HepG2 (cell line): Measurements from ENCODE around the gene THRSP. TPM values are rescaled to one million over a fixed set of nuclear protein-coding genes. Genes with fewer than 3 reads are reported as not detected.
"Not testable (repeated sequence)": the region's sequence is repeated elsewhere in the genome, so short reads cannot be mapped to it uniquely, and the experiment has no call there.

Source experiments
- ATAC-seq: fragments of 200-7000 bp; cut with Tn5 transposase; 3 replicates; pipeline ENCODE4 v1.9.1; 2020; ENCODE audit warnings: mild to moderate bottlenecking, moderate library complexity
- BruUV-seq: library from RNA; stranded (reverse); fragments of 400-500 nt; replicated peaks from 2 replicates; lab custom pipeline; 2021; lab: Mats Ljungman, UMichigan
- CTCF ChIA-PET: fragments of 300-600 bp; formaldehyde crosslinking; extraction: SDS; loops from one replicate; lab custom pipeline; 2021; ENCODE audit warnings: low total read pairs, inconsistent platforms, low intra/inter-chr PET ratio; lab: Yijun Ruan, JAX
- POLR2A ChIA-PET: fragments of 350-600 bp; sonication (Branson Sonifier 250); formaldehyde crosslinking; loops from one replicate; lab custom pipeline; 2020; ENCODE audit warnings: antibody characterized with exemption, inconsistent platforms; lab: Yijun Ruan, JAX
- DNase-seq: peaks from one replicate; pipeline ENCODE4 v3.0.0-alpha.2; 2015; ENCODE audit warnings: low spot score
- FAIRE-seq: peaks from 3 replicates; lab custom pipeline; 2011; peaks lifted over from hg19 to GRCh38; lab: Jason Lieb, UNC
- H2AFZ ChIP-seq: one replicate; pipeline ENCODE4 v1.6.1; 2011; ENCODE audit warnings: low read length, inconsistent platforms
- H3K27ac ChIP-seq: fragments of 300-600 bp; 3 replicates; pipeline ENCODE4 v1.8.0; 2011; ENCODE audit warnings: mixed run types, mild to moderate bottlenecking, mixed read lengths, low read length, inconsistent platforms; ENCODE audit not compliant: insufficient read depth; ENCODE audit errors: extremely low read length
- H3K27me3 ChIP-seq, 2 experiments: fragments of 200-600 bp in 1 of 2; 2 replicates in 1 of 2; 3 replicates in 1 of 2; pipeline versions ENCODE4 v1.6.0 to v1.8.0; 2011; ENCODE audit warnings: low read length in 2 of 2, mild to moderate bottlenecking in 2 of 2, moderate library complexity in 2 of 2, inconsistent platforms in 1 of 2; ENCODE audit not compliant: insufficient read depth in 2 of 2, control insufficient read depth in 1 of 2
- H3K36me3 ChIP-seq, 2 experiments: fragments of 200-600 bp in 1 of 2; replicated peaks in 1 of 2; 2 replicates in 1 of 2; 3 replicates in 1 of 2; pipeline versions ENCODE4 v1.5.1 to v1.8.0; 2011; ENCODE audit warnings: low read length in 2 of 2, inconsistent platforms in 1 of 2; ENCODE audit not compliant: insufficient read depth in 2 of 2, control insufficient read depth in 1 of 2
- H3K4me1 ChIP-seq: 2 replicates; pipeline ENCODE4 v1.5.1; 2012; ENCODE audit warnings: low read length, inconsistent platforms; ENCODE audit not compliant: insufficient read depth
- H3K4me2 ChIP-seq: 2 replicates; pipeline ENCODE4 v1.6.0; 2011; ENCODE audit warnings: low read depth, low read length, inconsistent platforms
- H3K4me3 ChIP-seq, 3 experiments: fragments of 200-600 bp in 1 of 3; sonication (generic), shearing (Covaris generic) in 1 of 3; replicated peaks in 1 of 3; 2 replicates each; pipeline ENCODE4 v1.5.1; 2011 to 2016; ENCODE audit warnings: low read length in 3 of 3, inconsistent platforms in 2 of 3, low read depth in 2 of 3, mild to moderate bottlenecking in 2 of 3, control low read depth in 1 of 3, mixed read lengths in 1 of 3; ENCODE audit not compliant: insufficient read depth in 1 of 3
- H3K79me2 ChIP-seq: one replicate; pipeline ENCODE4 v1.6.1; 2011; ENCODE audit warnings: low read length, inconsistent platforms; ENCODE audit not compliant: insufficient read depth
- H3K9ac ChIP-seq: 2 replicates; pipeline ENCODE4 v1.6.0; 2011; ENCODE audit warnings: mild to moderate bottlenecking, low read depth, low read length, inconsistent platforms; ENCODE audit not compliant: insufficient read depth
- H3K9me3 ChIP-seq: 2 replicates; pipeline ENCODE4 v1.5.1; 2012; ENCODE audit warnings: mild to moderate bottlenecking, low read length
- H4K20me1 ChIP-seq: 2 replicates; pipeline ENCODE4 v1.6.0; 2011; ENCODE audit warnings: inconsistent platforms, mild to moderate bottlenecking, low read length, moderate library complexity; ENCODE audit not compliant: insufficient read depth
- FOSL2 ChIP-seq: sonication (generic); formaldehyde crosslinking; IDR thresholded peaks from 2 replicates; pipeline ENCODE4 v1.4.0; 2020; ENCODE audit warnings: missing genetic modification reagents
- MTA3 ChIP-seq: sonication (generic); formaldehyde crosslinking; IDR thresholded peaks from 2 replicates; pipeline ENCODE4 v1.4.0; 2020; ENCODE audit warnings: missing genetic modification reagents
- PPARG ChIP-seq: conservative IDR thresholded peaks from 2 replicates; pipeline ENCODE4 v1.6.1; 2016; ENCODE audit warnings: missing biosample characterization, missing genetic modification reagents
- SAP130 ChIP-seq: IDR thresholded peaks from 2 replicates; pipeline ENCODE4 v1.6.1; 2016; ENCODE audit warnings: low read depth
- TMF1 ChIP-seq: sonication (generic); formaldehyde crosslinking; IDR thresholded peaks from 2 replicates; pipeline ENCODE4 v1.8.1; 2022; ENCODE audit warnings: low read depth, missing genetic modification reagents
- ZC3H4 ChIP-seq: sonication (generic); formaldehyde crosslinking; IDR thresholded peaks from 2 replicates; pipeline ENCODE4 v1.4.0; 2020; ENCODE audit warnings: missing genetic modification reagents, borderline replicate concordance
- WGBS: methylation state at CpG from one replicate; pipeline ENCODE4 v1.1.6; 2017; ENCODE audit warnings: low lambda C conversion rate; 5-methylcytosine and 5-hydroxymethylcytosine counted together
- in situ Hi-C: cut with HindIII; loops from 2 replicates; pipeline ENCODE4 v1.10.0; 2017; ENCODE audit warnings: low pct_unique_long_range_greater_than_20kb; ENCODE audit not compliant: extremely low pct_ligation_motif_present
- intact Hi-C: fragments of 100-400 bp; cut with micrococcal nuclease; formaldehyde crosslinking; loops from one replicate; pipeline ENCODE4 v1.10.0; 2022; ENCODE audit not compliant: unreplicated experiment
- polyA plus RNA-seq, 8 experiments: library from polyadenylated mRNA; depleted of rRNA in 3 of 8; stranded (reverse) in 7 of 8; unstranded in 1 of 8; fragments of >200 nt; fragmentation: Illumina TruSeq in 4 of 8; extraction: Trizol in 4 of 8; gene quantifications; 2 replicates each; pipeline versions ENCODE4 v1.2.1 to v1.2.3, GENCODE V29; 2011 to 2016; ENCODE audit warnings: low read depth in 4 of 8, missing spikeins in 1 of 8, mixed read lengths in 1 of 8; ENCODE audit not compliant: insufficient read depth in 1 of 8
- total RNA-seq, 5 experiments: library from RNA; depleted of rRNA; stranded (reverse); fragments of >200 nt; fragmentation: Illumina TruSeq; extraction: Trizol; gene quantifications; 2 replicates each; pipeline ENCODE4 v1.2.3, GENCODE V29; 2016; ENCODE audit warnings: low read depth in 1 of 5

Gene THRSP
- total and polyA plus RNA-seq, 2 of the 13 experiments (the other 11 are each of a cell fraction or from before 2014, with no cell fraction given), result 0.13 to 0.58 TPM

DNA sequence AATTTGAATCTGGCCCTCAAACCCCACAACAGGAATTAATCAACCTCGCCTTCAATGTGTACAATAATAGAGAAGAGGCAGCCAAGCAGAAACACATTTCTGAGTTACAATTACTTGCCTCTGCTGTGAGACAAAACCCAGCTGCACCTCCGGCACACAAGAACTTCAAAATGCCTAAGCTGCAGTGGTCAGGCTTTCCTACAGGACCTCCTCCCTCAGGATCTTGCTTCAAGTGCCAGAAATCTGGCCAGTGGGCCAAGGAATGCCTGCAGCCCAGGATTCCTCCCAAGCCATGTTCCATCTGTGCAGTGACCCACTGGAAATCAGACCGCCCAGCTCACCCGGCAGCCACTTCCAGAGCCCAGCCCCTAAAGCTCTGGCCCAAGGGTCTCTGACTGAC lies 19.4 kb downstream of the THRSP start:
- no peaks in the 10 kb centered on the region; a peak in 1 of 5 replicates for H3K27me3 ChIP-seq
- intact Hi-C loops (loop anchor here (1.0 kb wide), 1 partner anchor 26 kb away; no protein-coding TSS in a partner anchor), in situ Hi-C loops (no loop called here)
- H3K79me2 ChIP-seq, result peaks cover 22% of the 10 kb centered on the region
- H3K9ac ChIP-seq, result no peak overlapping the region
- H3K4me3 ChIP-seq, result no peak overlapping the region
- H3K27ac ChIP-seq, result no peak overlapping the region
- WGBS, result 88% methylated on average over 3 of the region's 4 CpGs
- TF ChIP-seq TMF1 (no peak), MTA3 (no peak), ZC3H4 (CRISPR knock-in tag) (0 out of 2 replicates have a peak, but pooled peaks have one; percentile 64), PPARG (no peak)
- H3K9me3 ChIP-seq, result no peaks in the 10 kb centered on the region
- peaks cover 2% of the 10 kb centered on the region for H4K20me1 ChIP-seq
- ChIA-PET CTCF (no interaction called here), POLR2A (no interaction called here)
- H2AFZ ChIP-seq, result no peak overlapping the region
- BruUV-seq, result no TSS peak
- no peak for DNase-seq
- FAIRE-seq, result no peak
- no peak for ATAC-seq
- H3K4me1 ChIP-seq, result peaks cover 55% of the 10 kb centered on the region
- no peak overlapping the region for H3K4me2 ChIP-seq
- H3K36me3 ChIP-seq, result no peaks in the 10 kb centered on the region; a peak in 1 of 5 replicates

DNA sequence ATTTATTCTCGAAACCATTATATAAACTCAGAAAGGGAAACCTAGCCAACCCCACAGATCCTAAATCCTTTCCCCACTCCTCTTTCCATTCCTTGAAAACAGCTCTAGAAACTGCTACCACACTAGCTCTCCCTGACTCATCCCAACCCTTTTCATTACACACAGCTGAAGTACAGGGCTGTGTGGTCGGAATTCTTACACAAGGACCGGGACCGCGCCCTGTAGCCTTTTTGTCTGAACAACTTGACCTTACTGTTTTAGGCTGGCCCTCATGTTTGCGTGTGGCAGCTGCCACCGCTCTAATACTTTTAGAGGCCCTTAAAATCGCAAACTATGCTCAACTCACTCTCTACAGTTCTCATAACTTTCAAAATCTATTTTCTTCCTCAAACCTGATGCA lies 20.8 kb downstream of the THRSP start:
- H3K9me3 ChIP-seq, DNase-seq, H2AFZ ChIP-seq, H3K4me2 ChIP-seq, CTCF ChIA-PET, H3K36me3 ChIP-seq, H4K20me1 ChIP-seq, BruUV-seq, intact Hi-C loops, ATAC-seq, H3K4me3 ChIP-seq, FAIRE-seq, H3K9ac ChIP-seq, POLR2A ChIA-PET, H3K79me2 ChIP-seq, in situ Hi-C loops, H3K27me3 ChIP-seq: not testable (repeated sequence)
- H3K4me1 ChIP-seq, result peaks cover 66% of the 10 kb centered on the region
- 90% methylated on average over 8 of the region's 8 CpGs for WGBS
- peak overlapping the region; percentile 73 for H3K27ac ChIP-seq
- TF ChIP-seq SAP130 (CRISPR knock-in tag) (peak; percentile 23; the same call in 1 of the 2 replicates), FOSL2 (CRISPR knock-in tag) (0 out of 2 replicates have a peak, but pooled peaks have one; percentile 6)
